Stimulated activated CD4-positive, alpha-beta T cell treated with anti-CD3 and anti-CD28 coated beads, Interleukin-2, amount 100 ng/mL, for 48 hours (primary cell): ENCODE measurements around the gene NSF.
"Not testable (repeated sequence)": the region's sequence is repeated elsewhere in the genome, so short reads cannot be mapped to it uniquely, and the experiment has no call there.

Source experiments
- DNase-seq, 2 donors: peaks; one replicate each; pipeline ENCODE4 v3.0.0-alpha.2; 2020

The NSF gene

DNA sequence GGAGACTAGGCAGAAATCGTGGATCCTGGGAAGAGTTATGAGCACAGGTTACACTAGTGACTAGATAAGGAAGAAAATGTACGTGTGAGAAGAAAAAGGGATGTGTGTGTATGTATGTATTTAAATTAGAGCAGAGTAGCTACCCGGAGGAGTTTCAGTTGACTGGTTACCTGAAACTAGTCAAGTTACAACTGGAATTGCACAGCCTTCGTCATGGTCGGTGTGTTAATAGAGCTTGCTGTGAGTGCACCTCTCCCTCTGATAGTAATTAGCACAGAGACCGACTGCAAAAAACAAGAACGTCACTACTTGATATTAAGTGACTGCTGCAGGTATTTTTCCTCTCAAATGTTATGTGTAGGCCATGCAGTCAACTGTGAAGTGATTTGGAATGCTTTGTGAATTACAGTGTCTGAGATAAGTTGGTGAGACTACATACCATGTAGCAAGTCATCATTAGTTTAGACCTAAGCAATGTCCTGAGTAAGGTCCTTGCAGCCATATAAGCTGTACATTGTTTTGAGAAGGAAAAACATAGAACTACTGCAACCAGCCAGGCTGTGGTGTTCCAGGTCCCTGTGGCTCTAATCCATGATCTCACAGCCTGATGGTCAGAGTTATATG is 132.3 kb downstream of the NSF start:
- no peak for DNase-seq

DNA sequence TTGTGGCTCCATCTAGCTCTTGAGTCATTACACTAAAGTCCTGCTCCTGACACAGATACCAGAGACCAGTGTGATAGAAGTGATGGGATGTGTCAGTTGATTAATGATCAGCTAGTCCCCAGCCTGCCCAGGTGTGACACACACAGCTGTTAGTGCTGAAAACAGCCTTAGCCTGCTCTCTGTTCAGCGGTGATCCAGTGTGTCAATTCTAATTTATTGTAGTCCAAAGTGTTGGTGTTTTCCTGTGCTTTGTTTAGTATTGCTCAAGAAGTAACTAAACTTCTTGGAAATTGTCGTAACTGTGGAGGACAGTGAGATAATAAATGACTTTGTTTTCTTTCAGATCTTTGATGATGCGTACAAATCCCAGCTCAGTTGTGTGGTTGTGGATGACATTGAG is 135.7 kb downstream of the NSF start:
- no peak for DNase-seq

DNA sequence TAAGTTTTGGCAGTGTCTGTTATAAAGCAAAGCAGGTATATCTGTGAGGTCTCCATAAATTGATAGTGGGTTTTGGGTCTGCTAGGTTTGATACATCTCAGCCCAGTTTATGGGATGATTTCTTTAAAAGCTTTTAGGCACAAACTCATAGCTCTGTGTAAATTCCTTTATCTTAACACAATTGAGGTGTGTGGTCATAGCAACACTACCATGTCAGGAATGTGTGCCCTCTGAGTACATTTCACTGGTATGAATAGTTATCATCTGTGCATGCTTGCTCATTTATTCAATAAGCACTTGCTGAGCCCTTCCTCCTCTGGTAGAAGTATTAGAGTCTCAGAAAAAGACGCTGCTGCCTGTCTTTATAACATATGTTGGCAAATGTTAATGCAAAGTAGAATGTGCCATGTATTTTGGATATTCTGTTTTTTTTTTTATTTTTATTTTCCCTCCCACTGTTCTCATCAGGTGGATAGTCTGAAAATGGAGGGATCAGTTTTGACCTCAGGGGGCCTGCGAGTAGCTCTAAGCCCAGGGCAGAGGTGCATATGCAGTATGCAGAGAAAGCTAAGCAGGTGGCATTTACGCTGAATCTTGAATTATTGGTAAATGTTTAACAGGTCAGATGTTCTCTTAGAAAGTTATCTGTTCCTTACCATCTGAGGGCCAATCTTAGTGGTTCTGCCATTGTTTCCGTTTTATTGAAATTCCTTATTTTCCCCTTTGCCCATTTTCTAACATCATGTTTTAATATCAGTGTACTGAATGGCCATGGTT is 137.3 kb downstream of the NSF start:
- no peak for DNase-seq

DNA sequence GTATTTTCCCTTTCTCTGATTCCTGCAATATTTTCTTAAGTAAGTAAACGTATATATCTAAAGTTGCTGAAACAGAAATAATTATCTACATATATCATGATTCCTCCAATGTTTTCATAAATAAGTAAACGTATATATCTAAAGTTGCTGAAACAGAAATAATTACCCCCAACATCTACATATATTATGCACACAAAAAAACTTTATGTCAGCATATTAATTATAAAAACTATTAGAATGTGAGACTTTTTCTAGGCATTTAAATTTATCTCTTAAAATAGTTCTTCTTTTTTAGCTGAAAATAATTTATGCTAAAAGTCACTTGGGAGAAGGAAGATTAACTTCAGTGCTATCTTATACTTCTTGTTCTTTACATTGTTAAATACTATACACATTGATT is 139.6 kb downstream of the NSF start:
- DNase-seq, result no peak

DNA sequence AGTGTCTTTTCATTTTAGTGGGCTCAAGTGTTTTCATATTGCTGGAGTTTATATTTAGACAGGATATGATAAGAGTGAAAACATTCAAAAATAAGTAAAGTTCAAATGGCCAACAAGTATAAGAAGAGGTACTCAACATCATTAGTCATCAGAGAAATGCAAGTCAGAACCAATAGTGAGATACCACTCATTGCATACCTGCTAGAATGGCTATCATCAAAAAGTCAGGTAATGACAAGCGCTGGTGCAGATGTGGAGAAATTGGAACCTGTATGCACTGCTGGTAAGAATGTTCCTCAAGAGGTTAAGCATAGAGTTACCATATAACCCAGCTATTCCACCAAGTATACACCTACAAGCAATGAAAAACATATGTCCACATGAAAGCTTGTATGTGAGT is 140.2 kb downstream of the NSF start:
- DNase-seq, result no peak

DNA sequence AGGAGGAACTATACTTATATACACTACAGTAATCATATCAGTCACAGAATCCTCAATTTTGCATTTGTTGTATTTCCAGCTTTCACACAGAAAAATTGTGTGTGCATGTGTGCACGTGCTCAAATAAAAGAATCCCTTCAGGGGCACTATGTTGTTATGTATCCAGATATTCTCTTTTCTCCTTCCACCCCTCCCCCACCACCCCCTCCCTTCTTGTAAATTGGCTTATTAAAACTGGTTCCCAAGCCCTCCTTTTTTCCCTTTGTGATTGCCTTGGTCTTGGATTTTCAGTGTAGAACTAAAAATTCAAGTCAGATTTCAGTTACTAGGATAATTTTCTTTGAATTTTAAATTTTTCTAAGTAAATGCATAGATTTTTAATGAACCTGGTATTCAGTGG is 141.7 kb downstream of the NSF start:
- no peak for DNase-seq

DNA sequence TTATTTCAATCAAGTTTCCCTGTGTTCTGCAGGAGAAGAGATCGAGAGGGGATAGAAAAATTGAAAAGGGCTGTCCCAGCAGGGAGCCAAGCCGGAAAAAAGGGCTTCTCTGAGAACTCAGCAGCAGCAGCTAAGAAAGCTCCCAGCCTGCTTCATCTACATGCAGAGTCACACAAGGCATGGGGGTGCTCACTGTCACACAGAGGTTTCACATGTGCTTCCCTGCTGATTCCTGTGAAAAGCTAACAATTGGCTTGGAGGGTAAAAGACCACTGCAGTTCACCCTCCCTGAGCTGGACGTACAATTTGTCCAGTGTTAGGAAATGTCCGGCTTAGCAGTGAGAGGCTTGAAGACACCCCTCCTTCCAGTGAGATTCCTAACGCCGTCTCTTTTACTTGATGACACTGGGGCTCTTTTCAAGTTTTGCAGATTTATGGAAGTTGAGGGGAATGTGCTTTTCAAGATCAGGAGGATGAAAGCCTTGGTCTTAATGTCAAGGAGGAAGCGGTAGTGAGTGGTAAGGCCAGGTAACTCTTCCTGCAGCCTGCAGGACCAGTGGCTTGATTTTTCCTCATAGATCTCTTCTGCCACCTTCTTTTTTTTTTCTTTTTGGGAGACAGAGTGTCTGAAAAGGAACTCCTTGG is 142.4 kb downstream of the NSF start:
- no peak for DNase-seq

DNA sequence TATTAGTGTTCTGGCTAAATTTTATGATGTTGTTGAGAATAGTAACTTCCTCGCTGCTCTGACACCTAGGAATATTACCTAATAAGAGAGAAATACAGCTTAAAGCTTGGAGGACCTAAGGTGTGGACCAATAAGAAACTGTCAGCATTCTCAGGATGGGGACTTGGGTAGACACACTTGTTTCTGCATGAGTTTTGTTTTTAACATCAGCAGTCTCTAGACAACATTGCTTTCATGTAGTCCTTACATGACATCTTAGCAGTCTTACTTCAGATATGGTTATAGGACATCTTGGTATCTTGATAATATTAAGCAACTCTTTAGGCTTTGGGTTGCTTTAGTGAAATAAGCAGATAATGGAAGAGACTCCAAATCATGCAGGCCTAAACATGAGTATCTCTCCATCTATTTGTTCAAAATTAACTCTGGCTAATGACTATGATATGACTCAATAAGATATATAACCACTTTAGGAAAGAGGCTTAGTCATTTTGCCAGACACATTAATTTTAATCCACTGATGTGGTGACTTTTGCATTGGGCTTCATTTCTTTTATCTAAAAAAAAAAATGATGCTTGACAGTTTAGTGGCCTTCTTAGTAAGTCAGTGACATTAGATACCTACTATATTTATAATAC is 143.5 kb downstream of the NSF start:
- no peak for DNase-seq

DNA sequence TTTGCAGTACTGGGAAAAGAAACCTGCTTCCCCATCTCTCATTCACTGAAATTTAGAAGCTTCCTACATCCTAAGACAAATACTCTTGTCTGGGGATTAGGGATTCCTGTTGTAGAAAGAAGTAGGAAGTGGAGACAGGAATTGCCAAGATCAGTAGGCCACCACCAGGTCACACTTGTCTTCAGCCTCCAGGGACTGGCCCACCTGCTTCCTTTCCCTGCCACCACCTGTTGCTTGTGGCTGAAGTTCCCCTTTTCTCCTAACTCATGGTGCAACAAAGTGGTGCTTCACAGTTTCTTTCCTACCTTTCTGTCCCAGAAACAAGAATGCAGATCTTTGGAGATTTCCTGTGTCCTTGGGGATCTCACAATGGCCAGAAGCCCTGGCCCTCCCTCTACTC is 145.6 kb downstream of the NSF start:
- DNase-seq, result no peak

DNA sequence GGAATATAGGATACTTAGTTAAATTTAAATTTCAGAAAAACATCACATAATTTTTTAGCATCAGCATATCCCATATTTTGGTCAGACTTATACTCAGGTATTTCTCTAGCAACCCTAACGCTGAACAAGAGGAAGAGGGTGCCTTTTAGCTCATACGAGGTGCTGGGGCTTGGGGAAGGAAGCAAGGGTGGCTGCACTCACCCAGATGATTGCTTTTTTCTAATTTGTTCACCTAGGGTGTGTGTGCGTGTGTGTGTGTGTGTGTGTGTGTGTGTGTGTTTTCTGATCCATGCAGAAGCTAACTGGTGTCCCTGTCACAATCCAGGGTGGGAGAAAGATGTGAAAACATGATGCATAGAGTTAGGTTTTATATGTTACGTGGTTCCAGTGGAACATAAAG is 146.9 kb downstream of the NSF start:
- no peak for DNase-seq

DNA sequence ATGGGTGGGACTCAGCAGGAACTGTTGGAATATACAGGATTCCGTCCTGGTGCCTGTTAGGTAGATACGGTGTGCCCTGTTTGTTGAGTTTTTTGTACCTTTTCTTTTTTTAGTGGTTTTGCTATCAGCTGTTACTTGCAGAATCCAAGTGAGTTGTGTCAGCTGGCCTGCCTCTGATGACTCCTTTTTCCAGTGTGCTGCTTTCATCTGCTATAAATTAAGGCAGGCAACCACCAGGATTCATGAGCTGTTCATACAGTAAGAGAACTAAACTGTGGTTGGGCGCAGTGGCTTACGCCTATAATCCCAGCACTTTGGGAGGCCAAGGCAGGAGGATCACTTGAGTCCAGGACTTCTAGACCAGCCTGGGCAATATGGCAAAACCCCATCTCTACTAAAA is 148.1 kb downstream of the NSF start:
- no peak for DNase-seq

DNA sequence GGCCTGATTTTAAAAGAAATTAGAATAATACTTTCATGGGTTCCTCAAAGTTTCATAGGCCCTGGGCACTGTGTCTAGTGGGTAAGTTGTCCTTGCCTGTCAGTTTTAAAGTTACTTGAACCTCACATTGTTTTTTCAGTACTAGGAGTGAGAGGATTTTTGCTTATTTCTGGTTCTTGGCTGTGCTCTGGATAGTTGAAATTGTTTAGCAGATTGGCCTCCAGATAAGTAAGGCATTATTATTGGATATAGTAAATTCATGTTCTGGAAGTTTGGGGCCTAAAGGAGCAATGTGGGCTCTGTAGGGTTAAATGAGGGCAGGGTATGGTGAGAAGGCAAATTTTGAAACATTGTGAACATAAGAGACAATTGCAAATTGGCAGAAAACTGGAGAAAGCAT is 149.5 kb downstream of the NSF start:
- no peak for DNase-seq

DNA sequence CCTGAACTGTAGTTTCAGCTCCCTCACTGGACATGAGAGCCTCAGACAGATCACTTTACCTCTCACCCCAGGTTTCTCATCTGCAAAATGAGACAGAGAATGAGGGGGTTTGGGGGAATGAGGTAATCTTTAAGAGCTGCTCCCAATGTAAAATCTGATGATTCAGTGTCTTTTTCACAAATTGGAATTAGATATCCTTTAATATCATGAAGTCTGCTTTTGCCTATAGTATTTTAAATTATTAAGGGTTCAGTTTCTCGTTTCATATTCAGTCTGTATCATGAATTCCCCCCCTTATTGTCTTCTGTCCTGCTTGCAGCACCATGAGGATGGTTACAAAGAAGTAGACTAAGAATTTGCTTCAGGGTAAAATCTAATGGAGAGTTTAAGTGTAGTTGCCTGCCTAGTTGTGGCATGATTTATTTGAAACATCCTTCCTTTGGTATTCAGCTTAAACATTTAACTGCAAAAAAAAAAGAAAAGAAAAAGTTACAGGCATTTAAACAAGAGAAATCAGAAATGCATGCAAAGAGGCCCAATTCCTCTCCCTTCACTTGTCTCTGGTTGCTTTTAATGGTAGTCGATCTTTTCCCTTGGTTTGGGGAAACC is 150.8 kb downstream of the NSF start:
- DNase-seq, result no peak

DNA sequence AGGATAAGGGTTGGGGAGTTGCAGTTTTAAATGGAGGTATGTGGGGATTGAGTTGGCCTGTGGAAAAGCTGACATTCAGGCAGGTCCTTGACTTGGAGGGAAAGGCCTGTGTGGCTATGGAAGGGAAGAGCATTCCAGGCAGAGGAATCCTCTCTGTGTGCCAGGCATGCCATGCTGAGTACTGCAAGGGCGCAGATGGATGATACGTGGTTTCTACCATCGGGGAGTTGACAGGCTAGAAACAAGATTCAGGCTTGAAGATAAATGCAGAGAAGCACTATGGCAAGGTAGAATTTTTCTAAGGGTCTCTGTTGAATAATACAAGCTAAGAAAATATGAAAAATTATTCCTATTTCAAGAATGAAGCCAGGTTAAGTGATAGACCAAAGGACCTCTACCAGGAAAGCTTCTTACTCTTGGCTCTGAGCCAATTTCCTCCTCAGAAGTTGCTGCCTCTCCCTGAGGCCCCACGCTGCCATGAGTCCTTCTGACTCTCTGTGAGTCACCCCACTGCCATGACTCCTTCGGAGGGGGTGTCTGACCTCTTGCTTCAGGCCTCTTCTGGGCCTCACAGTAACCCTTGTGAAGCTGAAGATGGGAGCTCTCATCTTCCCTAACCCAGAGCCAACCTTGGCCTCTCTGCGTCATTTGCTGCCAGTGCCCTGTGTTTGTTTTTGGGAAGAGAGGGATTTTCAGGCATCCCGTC is 152.2 kb downstream of the NSF start:
- peak in 1 of 2 donors; percentile 5 for DNase-seq

DNA sequence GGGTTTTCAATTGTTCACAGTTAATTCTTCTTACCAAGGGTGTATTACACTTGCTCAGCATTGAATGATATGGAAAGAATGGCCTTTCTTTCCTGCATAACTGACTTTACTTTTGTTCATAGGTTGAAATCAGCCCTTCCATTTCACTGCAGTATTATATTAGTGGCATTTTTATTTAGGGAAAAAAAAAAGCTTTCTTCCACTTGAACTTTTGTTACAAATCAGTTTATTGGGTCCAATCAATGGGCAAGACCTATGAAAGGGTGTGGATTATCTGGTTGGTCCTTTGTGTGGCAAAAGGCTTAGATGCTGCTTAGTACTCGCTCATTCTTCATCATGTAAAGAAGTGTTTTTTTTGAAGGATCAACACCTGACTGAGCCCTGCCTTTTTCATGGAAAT is 154.0 kb downstream of the NSF start:
- DNase-seq, result no peak

DNA sequence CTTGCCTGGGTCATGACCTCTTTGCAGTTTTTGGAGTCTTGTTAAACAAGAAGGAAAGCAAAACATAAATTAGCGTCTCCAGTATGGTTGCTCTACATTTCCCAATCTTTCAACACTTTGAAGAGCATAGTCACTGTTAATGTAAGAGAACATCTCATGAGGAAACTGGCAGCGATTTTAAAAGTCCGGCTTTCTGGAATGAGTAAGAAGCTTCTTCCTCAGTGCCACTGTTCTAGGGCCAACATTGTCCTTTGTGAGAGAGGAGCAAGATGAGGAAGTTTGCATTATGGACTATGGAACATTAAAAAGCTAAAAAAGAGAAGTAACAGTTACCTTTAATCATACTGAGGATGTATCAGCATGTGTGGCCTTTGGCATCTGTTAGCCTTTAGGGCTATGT is 154.9 kb downstream of the NSF start:
- no peak for DNase-seq

DNA sequence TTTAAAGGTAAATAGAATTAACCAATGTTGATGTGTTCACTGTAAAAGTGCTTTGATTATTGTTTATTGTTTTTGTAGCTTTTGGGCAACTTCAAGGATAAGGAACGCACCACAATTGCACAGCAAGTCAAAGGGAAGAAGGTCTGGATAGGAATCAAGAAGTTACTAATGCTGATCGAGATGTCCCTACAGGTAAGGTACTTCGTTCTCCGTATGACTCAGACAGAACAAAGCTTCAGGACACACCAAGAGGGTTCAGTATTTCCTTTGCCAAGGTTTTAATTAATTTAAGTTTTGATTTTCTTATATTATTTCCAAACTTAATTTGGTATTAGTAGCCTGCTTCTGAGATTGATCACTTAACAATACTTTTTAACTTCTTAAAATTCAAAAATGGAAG is 161.0 kb downstream of the NSF start:
- DNase-seq, result no peak

DNA sequence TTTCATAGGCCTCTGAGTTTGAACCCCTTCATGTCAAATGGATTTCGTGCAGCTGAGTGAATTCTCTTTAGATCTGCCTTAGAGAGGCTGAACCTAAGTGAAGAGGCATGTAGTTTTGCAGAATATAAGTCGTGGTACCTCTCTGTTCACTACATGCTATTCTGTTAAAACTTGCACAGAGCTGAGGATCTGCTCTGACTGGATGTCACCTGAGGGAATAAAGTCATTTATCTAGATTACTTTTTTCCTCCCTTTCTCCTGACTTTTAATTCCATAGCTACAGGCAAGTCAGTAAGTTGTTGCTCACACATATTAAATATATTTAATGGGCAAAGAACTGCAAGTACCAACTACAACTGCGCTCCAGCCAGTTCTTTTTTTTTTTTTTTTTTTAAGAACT is 163.3 kb downstream of the NSF start:
- no peak for DNase-seq

DNA sequence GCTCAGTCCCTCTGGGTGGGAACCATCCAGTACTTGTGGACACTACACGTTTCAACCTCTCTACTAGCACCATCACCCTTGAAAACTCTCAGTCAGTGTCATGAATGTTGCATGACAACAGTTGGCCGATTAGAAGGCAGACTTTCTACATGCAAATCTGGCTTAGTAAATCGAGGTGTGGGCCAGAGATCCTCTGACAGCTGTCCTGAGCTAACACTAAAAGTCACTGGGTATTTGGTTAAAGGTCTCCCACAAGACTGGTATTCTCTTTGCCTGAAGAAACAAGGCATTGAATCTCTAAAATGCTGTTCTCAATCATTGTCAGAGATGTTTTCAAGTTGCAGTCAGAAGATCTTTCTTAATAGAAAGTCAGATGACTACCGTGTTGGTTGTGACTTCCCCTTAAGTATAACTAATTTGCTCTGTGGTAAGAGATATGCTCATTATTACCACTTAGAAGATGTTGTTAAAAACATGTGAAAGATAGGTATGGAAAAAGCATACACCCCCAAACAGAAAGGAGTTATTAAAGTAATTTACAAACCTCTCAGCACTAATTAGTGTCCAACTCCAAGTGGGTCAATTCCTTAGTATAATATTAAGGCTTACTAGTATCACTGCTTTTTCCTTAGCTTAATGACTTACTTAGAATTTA is 165.7 kb downstream of the NSF start:
- DNase-seq, result no peak

DNA sequence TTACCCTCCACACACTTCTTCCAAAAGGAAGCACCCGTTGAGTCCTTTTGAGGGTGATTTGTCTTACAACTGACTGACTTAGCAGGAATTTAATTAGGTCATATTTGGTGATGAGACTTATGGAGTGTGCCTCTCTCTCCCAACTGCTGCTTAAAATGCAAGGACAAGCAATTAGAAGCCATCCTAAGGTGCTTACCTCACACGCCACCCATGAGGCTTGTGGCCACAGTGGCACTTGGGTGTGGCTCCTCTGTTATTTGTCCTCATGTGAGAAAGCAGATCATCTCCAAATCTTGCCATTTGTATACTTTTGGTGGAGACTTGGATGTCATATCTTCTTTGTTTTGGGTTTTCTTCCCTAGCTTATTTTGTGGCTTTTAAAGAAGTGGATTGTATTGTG is 166.4 kb downstream of the NSF start:
- no peak for DNase-seq

DNA sequence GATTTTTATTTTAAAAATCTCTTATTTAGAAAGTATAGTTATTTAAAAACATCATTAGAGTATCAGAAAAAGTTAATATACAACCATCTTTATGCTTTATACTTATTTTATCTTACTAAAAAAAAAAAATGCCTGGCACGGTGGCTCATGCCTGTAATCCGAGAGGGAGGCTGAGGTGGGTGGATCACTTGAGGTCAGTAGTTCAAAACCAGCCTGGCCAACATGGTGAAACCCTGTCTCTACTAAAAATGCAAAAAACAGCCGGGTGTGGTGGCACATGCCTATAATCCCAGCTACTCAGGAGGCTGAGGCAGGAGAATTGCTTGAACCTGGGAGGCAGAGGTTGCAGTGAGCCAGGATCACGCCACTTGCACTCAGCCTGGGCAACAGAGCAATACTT is 167.1 kb downstream of the NSF start:
- DNase-seq, result not testable (repeated sequence)

DNA sequence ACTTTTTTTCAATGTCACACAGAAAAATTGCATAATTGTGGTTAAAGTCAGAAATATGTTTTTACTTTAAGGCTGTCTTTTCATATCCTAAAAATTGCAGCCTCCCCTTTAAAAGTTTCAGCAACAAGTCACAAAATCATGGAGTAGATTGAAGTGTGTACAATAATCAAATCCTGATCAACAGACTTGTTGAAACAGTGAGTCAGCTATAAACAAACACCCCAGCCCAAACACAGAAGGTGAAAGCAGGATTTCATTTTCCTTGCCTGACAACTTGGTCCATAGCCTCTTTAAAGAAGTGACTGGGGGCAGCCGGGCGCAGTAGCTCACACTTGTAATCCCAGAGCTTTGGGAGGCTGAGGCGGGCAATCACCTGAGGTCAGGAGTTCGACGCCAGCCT is 168.1 kb downstream of the NSF start:
- DNase-seq, result no peak
